IPS-NIHi11 (cell line): ENCODE data around the gene ZDHHC11B.
"Not testable (repeated sequence)": the region's sequence is repeated elsewhere in the genome, so short reads cannot be mapped to it uniquely, and the experiment has no call there.

ENCODE experiments used
- DNase-seq: peaks from one replicate; pipeline ENCODE4 v3.0.0; 2012; ENCODE audit warnings: mixed read lengths, low spot score

Gene ZDHHC11B

GRCh38 chr5:766666-767431 lies 17.7 kb downstream of the ZDHHC11B start:
- DNase-seq: peak; percentile 30

- DNase-seq: peak; percentile 14
These were observed 18.4 kb downstream of the ZDHHC11B start for GRCh38 chr5:765948-766631.

GRCh38 chr5:763998-764781 lies 20.3 kb downstream of the ZDHHC11B start:
- DNase-seq: no peak

GRCh38 chr5:763397-763796 lies 21.1 kb downstream of the ZDHHC11B start:
- no peak for DNase-seq

GRCh38 chr5:762996-763395 lies 21.5 kb downstream of the ZDHHC11B start:
- DNase-seq: not testable (repeated sequence)

- DNase-seq: peak; percentile 22
These were observed 22.4 kb downstream of the ZDHHC11B start for GRCh38 chr5:761854-762710.

- peak; percentile 21 for DNase-seq
These were observed 23.3 kb downstream of the ZDHHC11B start for GRCh38 chr5:761059-761771.

GRCh38 chr5:760363-761058 lies 24.0 kb downstream of the ZDHHC11B start:
- DNase-seq: peak; percentile 18

- peak; percentile 26 for DNase-seq
These were observed 24.7 kb downstream of the ZDHHC11B start for GRCh38 chr5:759781-760362.

- peak; percentile 41 for DNase-seq
These were observed 25.3 kb downstream of the ZDHHC11B start for GRCh38 chr5:759111-759751.

GRCh38 chr5:758698-759053 lies 25.9 kb downstream of the ZDHHC11B start:
- DNase-seq: peak; percentile 14

GRCh38 chr5:757931-758697 lies 26.4 kb downstream of the ZDHHC11B start:
- peak; percentile 56 for DNase-seq

- DNase-seq: peak; percentile 58
These were observed 27.1 kb downstream of the ZDHHC11B start for GRCh38 chr5:757346-757930.

- DNase-seq: no peak
These were observed 27.6 kb downstream of the ZDHHC11B start for GRCh38 chr5:756865-757345.

GRCh38 chr5:756171-756570 lies 28.4 kb downstream of the ZDHHC11B start:
- DNase-seq: no peak

- not testable (repeated sequence) for DNase-seq
These were observed 30.3 kb downstream of the ZDHHC11B start for GRCh38 chr5:754143-754632.

GRCh38 chr5:753567-754142 lies 30.9 kb downstream of the ZDHHC11B start:
- not testable (repeated sequence) for DNase-seq
